Liver (tissue), 9 donors: Measurements from ENCODE around the gene NAPB. TPM values are rescaled to one million over a fixed set of nuclear protein-coding genes. Genes with fewer than 3 reads are reported as not detected.

Source experiments
- DNase-seq: peaks from one replicate; pipeline ENCODE4 v3.0.0-alpha.2; 2017; ENCODE audit warnings: low spot score
- H3K27ac ChIP-seq, 2 donors: one replicate each; pipeline ENCODE4 v1.7.0; 2013; ENCODE audit warnings: inconsistent platforms in 2 of 2, low read length in 2 of 2, control low read depth in 1 of 2, low read depth in 1 of 2, mild to moderate bottlenecking in 1 of 2
- H3K27me3 ChIP-seq, 4 donors: one replicate each; pipeline versions ENCODE4 v1.6.1 to v1.7.0; 2013; ENCODE audit warnings: low read length in 3 of 4, inconsistent platforms in 1 of 4, mild to moderate bottlenecking in 1 of 4, moderate library complexity in 1 of 4; ENCODE audit not compliant: control insufficient read depth in 4 of 4, insufficient read depth in 4 of 4
- H3K36me3 ChIP-seq, 4 donors: one replicate each; pipeline versions ENCODE4 v1.6.1 to v1.7.0; 2013; ENCODE audit warnings: low read length in 3 of 4, mild to moderate bottlenecking in 3 of 4, low read depth in 1 of 4, moderate library complexity in 1 of 4; ENCODE audit not compliant: control insufficient read depth in 4 of 4, insufficient read depth in 3 of 4
- H3K4me1 ChIP-seq, 4 donors: one replicate each; pipeline versions ENCODE4 v1.6.1 to v1.7.0; 2013; ENCODE audit warnings: low read length in 3 of 4, mild to moderate bottlenecking in 3 of 4, moderate library complexity in 1 of 4; ENCODE audit not compliant: control insufficient read depth in 4 of 4, insufficient read depth in 4 of 4
- H3K4me3 ChIP-seq, 3 donors: one replicate each; pipeline versions ENCODE4 v1.6.1 to v1.7.0; 2013; ENCODE audit warnings: low read length in 3 of 3, control low read depth in 1 of 3, low read depth in 1 of 3, mild to moderate bottlenecking in 1 of 3
- H3K9ac ChIP-seq, 2 donors: one replicate each; pipeline ENCODE4 v1.7.0; 2013; ENCODE audit warnings: low read length in 2 of 2, mild to moderate bottlenecking in 2 of 2, moderate library complexity in 2 of 2, control low read depth in 1 of 2, low read depth in 1 of 2
- H3K9me3 ChIP-seq, 4 donors: one replicate each; pipeline versions ENCODE4 v1.6.1 to v1.7.0; 2013; ENCODE audit warnings: low read length in 3 of 4; ENCODE audit not compliant: control insufficient read depth in 4 of 4
- EGR1 ChIP-seq, 2 donors: IDR thresholded peaks; 2 replicates each; pipeline ENCODE4 v1.6.1; 2016 to 2018; ENCODE audit warnings: antibody characterized with exemption in 2 of 2, low read depth in 2 of 2
- FOXA1 ChIP-seq: IDR thresholded peaks from 2 replicates; pipeline ENCODE4 v1.6.1; 2016; ENCODE audit warnings: antibody characterized with exemption
- FOXA2 ChIP-seq: IDR thresholded peaks from 2 replicates; pipeline ENCODE4 v1.6.1; 2016; ENCODE audit warnings: antibody characterized with exemption
- GABPA ChIP-seq, 2 donors: IDR thresholded peaks in 1 of 2; conservative IDR thresholded peaks in 1 of 2; 2 replicates each; pipeline ENCODE4 v1.6.1; 2016; ENCODE audit warnings: antibody characterized with exemption in 2 of 2, mild to moderate bottlenecking in 1 of 2, moderate library complexity in 1 of 2
- HNF4A ChIP-seq, 2 donors: conservative IDR thresholded peaks; 2 replicates each; pipeline ENCODE4 v1.6.1; 2016; ENCODE audit warnings: antibody characterized with exemption in 2 of 2, mild to moderate bottlenecking in 2 of 2
- HNF4G ChIP-seq: IDR thresholded peaks from 2 replicates; pipeline ENCODE4 v1.6.1; 2016; ENCODE audit warnings: antibody characterized with exemption
- JUND ChIP-seq, 2 donors: IDR thresholded peaks; 2 replicates each; pipeline ENCODE4 v1.6.1; 2016; ENCODE audit warnings: antibody characterized with exemption in 2 of 2
- NR2F2 ChIP-seq: IDR thresholded peaks from 2 replicates; pipeline ENCODE4 v1.6.1; 2016; ENCODE audit warnings: antibody characterized with exemption
- RAD21 ChIP-seq, 2 donors: IDR thresholded peaks; 2 replicates each; pipeline ENCODE4 v1.6.1; 2016; ENCODE audit warnings: antibody characterized with exemption in 2 of 2, mild to moderate bottlenecking in 2 of 2
- RXRA ChIP-seq, 2 donors: IDR thresholded peaks; 2 replicates each; pipeline ENCODE4 v1.6.1; 2017 to 2018; ENCODE audit warnings: antibody characterized with exemption in 2 of 2, mild to moderate bottlenecking in 1 of 2
- SP1 ChIP-seq: IDR thresholded peaks from 2 replicates; pipeline ENCODE4 v1.6.1; 2018; ENCODE audit warnings: antibody characterized with exemption, mild to moderate bottlenecking
- TAF1 ChIP-seq: conservative IDR thresholded peaks from 2 replicates; pipeline ENCODE4 v1.6.1; 2016; ENCODE audit warnings: antibody characterized with exemption, mild to moderate bottlenecking
- YY1 ChIP-seq: IDR thresholded peaks from 2 replicates; pipeline ENCODE4 v1.6.1; 2016; ENCODE audit warnings: antibody characterized with exemption, mild to moderate bottlenecking
- WGBS: extraction: QIAGEN DNeasy Blood & Tissue Kit; methylation state at CpG from one replicate; pipeline ENCODE4 v1.1.7; 2013; 5-methylcytosine and 5-hydroxymethylcytosine counted together
- polyA plus RNA-seq, 2 donors: library from polyadenylated mRNA; stranded (reverse) in 1 of 2; unstranded in 1 of 2; fragments of 200-250 nt in 1 of 2; fragments of >200 nt in 1 of 2; fragmentation: Nextera tagmentation in 1 of 2; extraction: Ambion mirVana in 1 of 2; gene quantifications; one replicate each; pipeline versions ENCODE4 v1.2.1 to v1.2.3, GENCODE V29; 2013 to 2015
- total RNA-seq, 2 donors: library from RNA; depleted of rRNA; stranded (reverse); fragments of >200 nt; gene quantifications; one replicate each; pipeline ENCODE4 v1.2.3, GENCODE V29; 2014
- TF ChIP-seq, protein P1 (sequence below): IDR thresholded peaks from 2 replicates; pipeline ENCODE4 v1.6.1; 2016; ENCODE audit warnings: antibody characterized with exemption
- TF ChIP-seq, protein P2 (sequence below): IDR thresholded peaks from 2 replicates; pipeline ENCODE4 v1.6.1; 2016; ENCODE audit warnings: antibody characterized with exemption
- TF ChIP-seq, protein P3 (sequence below): fragments of 150-350 bp; IDR thresholded peaks from 2 replicates; pipeline ENCODE4 v1.5.1; 2017; ENCODE audit warnings: improper control_type of control experiment, low read depth, low read length; ENCODE audit not compliant: missing input control
- TF ChIP-seq, protein P4 (sequence below): IDR thresholded peaks from 2 replicates; pipeline ENCODE4 v1.6.1; 2016; ENCODE audit warnings: antibody characterized with exemption, mild to moderate bottlenecking
- TF ChIP-seq, protein P5 (sequence below): IDR thresholded peaks from 2 replicates; pipeline ENCODE4 v1.6.1; 2016; ENCODE audit warnings: antibody characterized with exemption
- donor health status: healthy.
- donor health status: healthy.
- donor health status: healthy.
- donor health status: healthy.
- donor health status: healthy.

Gene NAPB
- total and polyA plus RNA-seq, 4 donors, result 2.4 to 10.6 (median 4.5) TPM

DNA sequence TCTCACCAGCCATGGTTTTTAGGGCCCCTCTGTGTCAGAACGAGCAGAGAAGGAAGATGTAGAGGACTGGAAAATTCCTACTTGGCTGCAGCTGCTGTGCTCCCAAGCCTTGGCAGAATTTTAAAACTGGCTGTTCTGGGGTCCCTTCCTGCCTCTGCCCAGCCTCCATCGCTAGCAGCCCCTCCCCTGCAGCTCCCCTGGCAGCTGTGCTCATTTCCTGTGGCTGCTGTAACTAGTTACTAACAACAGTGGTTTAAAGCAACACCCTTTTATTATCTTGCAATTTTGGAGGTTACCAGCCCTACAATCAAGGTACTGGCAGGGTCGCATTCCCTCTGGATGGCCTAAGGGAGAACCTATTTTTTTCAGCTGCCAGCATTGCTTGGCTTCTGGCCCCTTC is 35.1 kb upstream of the NAPB start:
- Histone ChIP-seq H3K27ac (no peak overlapping the region), H3K9ac (no peak overlapping the region)
- 62% methylated on average over 3 of the region's 3 CpGs for WGBS

More for the DNA sequence above, 35.1 kb upstream of the NAPB start:
- Histone ChIP-seq H3K27me3 (peaks cover 0 to 3% (median 0%) of the 10 kb centered on the region in 4 donors), H3K4me3 (no peak overlapping the region), H3K4me1 (no peaks in the 10 kb centered on the region), H3K36me3 (no peaks in the 10 kb centered on the region), H3K9me3 (no peaks in the 10 kb centered on the region)
- TF ChIP-seq, protein P1, sequence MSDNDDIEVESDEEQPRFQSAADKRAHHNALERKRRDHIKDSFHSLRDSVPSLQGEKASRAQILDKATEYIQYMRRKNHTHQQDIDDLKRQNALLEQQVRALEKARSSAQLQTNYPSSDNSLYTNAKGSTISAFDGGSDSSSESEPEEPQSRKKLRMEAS, result no peak
- TF ChIP-seq SP1 (no peak), EGR1 (IDR thresholded peaks at IDR 0.05; ENCODE audit: low read depth in 2 of 2) (no peak), RAD21 (IDR thresholded peaks at IDR 0.05) (no peak), GABPA (IDR thresholded peaks at IDR 0.05 in 1 of 2, conservative IDR thresholded peaks at IDR 0.05 in 1 of 2) (no peak), HNF4A (conservative IDR thresholded peaks at IDR 0.05) (no peak), TAF1 (no peak), JUND (IDR thresholded peaks at IDR 0.05) (no peak), RXRA (IDR thresholded peaks at IDR 0.05) (no peak), NR2F2 (no peak), HNF4G (no peak), YY1 (no peak), FOXA1 (no peak), FOXA2 (no peak)
- TF ChIP-seq, protein P2, sequence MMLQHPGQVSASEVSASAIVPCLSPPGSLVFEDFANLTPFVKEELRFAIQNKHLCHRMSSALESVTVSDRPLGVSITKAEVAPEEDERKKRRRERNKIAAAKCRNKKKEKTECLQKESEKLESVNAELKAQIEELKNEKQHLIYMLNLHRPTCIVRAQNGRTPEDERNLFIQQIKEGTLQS, result no peak
- TF ChIP-seq, protein P3, sequence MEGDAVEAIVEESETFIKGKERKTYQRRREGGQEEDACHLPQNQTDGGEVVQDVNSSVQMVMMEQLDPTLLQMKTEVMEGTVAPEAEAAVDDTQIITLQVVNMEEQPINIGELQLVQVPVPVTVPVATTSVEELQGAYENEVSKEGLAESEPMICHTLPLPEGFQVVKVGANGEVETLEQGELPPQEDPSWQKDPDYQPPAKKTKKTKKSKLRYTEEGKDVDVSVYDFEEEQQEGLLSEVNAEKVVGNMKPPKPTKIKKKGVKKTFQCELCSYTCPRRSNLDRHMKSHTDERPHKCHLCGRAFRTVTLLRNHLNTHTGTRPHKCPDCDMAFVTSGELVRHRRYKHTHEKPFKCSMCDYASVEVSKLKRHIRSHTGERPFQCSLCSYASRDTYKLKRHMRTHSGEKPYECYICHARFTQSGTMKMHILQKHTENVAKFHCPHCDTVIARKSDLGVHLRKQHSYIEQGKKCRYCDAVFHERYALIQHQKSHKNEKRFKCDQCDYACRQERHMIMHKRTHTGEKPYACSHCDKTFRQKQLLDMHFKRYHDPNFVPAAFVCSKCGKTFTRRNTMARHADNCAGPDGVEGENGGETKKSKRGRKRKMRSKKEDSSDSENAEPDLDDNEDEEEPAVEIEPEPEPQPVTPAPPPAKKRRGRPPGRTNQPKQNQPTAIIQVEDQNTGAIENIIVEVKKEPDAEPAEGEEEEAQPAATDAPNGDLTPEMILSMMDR, result no peak
- TF ChIP-seq, protein P4, sequence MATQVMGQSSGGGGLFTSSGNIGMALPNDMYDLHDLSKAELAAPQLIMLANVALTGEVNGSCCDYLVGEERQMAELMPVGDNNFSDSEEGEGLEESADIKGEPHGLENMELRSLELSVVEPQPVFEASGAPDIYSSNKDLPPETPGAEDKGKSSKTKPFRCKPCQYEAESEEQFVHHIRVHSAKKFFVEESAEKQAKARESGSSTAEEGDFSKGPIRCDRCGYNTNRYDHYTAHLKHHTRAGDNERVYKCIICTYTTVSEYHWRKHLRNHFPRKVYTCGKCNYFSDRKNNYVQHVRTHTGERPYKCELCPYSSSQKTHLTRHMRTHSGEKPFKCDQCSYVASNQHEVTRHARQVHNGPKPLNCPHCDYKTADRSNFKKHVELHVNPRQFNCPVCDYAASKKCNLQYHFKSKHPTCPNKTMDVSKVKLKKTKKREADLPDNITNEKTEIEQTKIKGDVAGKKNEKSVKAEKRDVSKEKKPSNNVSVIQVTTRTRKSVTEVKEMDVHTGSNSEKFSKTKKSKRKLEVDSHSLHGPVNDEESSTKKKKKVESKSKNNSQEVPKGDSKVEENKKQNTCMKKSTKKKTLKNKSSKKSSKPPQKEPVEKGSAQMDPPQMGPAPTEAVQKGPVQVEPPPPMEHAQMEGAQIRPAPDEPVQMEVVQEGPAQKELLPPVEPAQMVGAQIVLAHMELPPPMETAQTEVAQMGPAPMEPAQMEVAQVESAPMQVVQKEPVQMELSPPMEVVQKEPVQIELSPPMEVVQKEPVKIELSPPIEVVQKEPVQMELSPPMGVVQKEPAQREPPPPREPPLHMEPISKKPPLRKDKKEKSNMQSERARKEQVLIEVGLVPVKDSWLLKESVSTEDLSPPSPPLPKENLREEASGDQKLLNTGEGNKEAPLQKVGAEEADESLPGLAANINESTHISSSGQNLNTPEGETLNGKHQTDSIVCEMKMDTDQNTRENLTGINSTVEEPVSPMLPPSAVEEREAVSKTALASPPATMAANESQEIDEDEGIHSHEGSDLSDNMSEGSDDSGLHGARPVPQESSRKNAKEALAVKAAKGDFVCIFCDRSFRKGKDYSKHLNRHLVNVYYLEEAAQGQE, result no peak
- TF ChIP-seq, protein P5, sequence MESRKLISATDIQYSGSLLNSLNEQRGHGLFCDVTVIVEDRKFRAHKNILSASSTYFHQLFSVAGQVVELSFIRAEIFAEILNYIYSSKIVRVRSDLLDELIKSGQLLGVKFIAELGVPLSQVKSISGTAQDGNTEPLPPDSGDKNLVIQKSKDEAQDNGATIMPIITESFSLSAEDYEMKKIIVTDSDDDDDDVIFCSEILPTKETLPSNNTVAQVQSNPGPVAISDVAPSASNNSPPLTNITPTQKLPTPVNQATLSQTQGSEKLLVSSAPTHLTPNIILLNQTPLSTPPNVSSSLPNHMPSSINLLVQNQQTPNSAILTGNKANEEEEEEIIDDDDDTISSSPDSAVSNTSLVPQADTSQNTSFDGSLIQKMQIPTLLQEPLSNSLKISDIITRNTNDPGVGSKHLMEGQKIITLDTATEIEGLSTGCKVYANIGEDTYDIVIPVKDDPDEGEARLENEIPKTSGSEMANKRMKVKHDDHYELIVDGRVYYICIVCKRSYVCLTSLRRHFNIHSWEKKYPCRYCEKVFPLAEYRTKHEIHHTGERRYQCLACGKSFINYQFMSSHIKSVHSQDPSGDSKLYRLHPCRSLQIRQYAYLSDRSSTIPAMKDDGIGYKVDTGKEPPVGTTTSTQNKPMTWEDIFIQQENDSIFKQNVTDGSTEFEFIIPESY, result no peak
- no peak for DNase-seq
